ENCODE results near the gene OSCAR.
"Not testable (repeated sequence)": the region's sequence is repeated elsewhere in the genome, so short reads cannot be mapped to it uniquely, and the experiment has no call there.

The OSCAR gene

GRCh38 chr19:54124393-54124792, 23.8 kb upstream of the OSCAR start:
- DNase-seq: no peak

- no peak for DNase-seq
Measured at GRCh38 chr19:54123682-54124081, 23.1 kb upstream of the OSCAR start.

GRCh38 chr19:54121259-54121658, 20.7 kb upstream of the OSCAR start:
- DNase-seq: no peak

- DNase-seq: peak; percentile 99
Measured at GRCh38 chr19:54115109-54116063, 14.8 kb upstream of the OSCAR start, which contains the start of the genes PRPF31 and TFPT. Gene PRPF31, plus strand, starts transcription at chr19:54115754. Its CDS starts 2,525 bp downstream, at chr19:54118279. Gene TFPT, minus strand, starts transcription at chr19:54115657. Its CDS starts 388 bp downstream, at chr19:54115269.

GRCh38 chr19:54114340-54115108, 13.9 kb upstream of the OSCAR start:
- peak; percentile 66 for DNase-seq

- no peak for DNase-seq
Measured at GRCh38 chr19:54109651-54110050, 9.0 kb upstream of the OSCAR start.

- no peak for DNase-seq
Measured at GRCh38 chr19:54108496-54108895, 7.9 kb upstream of the OSCAR start.

GRCh38 chr19:54107876-54108490, 7.4 kb upstream of the OSCAR start:
- DNase-seq: no peak

GRCh38 chr19:54106716-54107115, 6.1 kb upstream of the OSCAR start:
- DNase-seq: no peak

GRCh38 chr19:54105796-54106195, 5.2 kb upstream of the OSCAR start:
- no peak for DNase-seq

GRCh38 chr19:54104998-54105715, 4.6 kb upstream of the OSCAR start:
- DNase-seq: no peak

- peak; percentile 98 for DNase-seq
Measured at GRCh38 chr19:54102421-54103169, 2.0 kb upstream of the OSCAR start, which contains the start of gene NDUFA3. Gene NDUFA3, plus strand, starts transcription at chr19:54102855. Its CDS starts 24 bp downstream, at chr19:54102879.

GRCh38 chr19:54099903-54100255, 724 bp downstream of the OSCAR start:
- not testable (repeated sequence) for DNase-seq

GRCh38 chr19:54099190-54099902, 1.3 kb downstream of the OSCAR start:
- no peak for DNase-seq

- DNase-seq: peak; percentile 47
Measured at GRCh38 chr19:54096617-54097106, 3.9 kb downstream of the OSCAR start.

- DNase-seq: peak; percentile 15
Measured at GRCh38 chr19:54095859-54096616, 4.6 kb downstream of the OSCAR start.

- DNase-seq: no peak
Measured at GRCh38 chr19:54095136-54095858, 5.3 kb downstream of the OSCAR start.

GRCh38 chr19:54094426-54095000, 6.1 kb downstream of the OSCAR start:
- DNase-seq: no peak

- no peak for DNase-seq
Measured at GRCh38 chr19:54084410-54084809, 16.2 kb downstream of the OSCAR start.

Measured in hematopoietic multipotent progenitor cell treated with erythropoietin and hydrocortisone succinate and interleukin-3 and kit ligand, for 8 days (in vitro differentiated cells).